Heart right ventricle (tissue), 16 donors: ENCODE measurements around the gene POLR2I. TPM values are rescaled to one million over a fixed set of nuclear protein-coding genes. Genes with fewer than 3 reads are reported as not detected.

Experiments used
- ATAC-seq, 8 donors: fragments of 200-7000 bp; cut with Tn5 transposase; one replicate each; pipeline ENCODE4 v1.9.1; 2020; ENCODE audit warnings: mild to moderate bottlenecking in 8 of 8, moderate library complexity in 8 of 8, moderate number of reproducible peaks in 1 of 8
- DNase-seq, 2 donors: peaks; one replicate each; pipeline ENCODE4 v3.0.0-alpha.2; 2020
- H3K27ac ChIP-seq, 10 donors: fragments of 200-600 bp; sonication (generic) in 2 of 10; one replicate each; pipeline versions ENCODE4 v1.5.0 to v1.8.0; 2020 to 2022; ENCODE audit warnings: mild to moderate bottlenecking in 3 of 10
- H3K27me3 ChIP-seq, 7 donors: fragments of 200-600 bp; one replicate each; pipeline ENCODE4 v1.8.0; 2021 to 2022; ENCODE audit warnings: mild to moderate bottlenecking in 2 of 7
- H3K36me3 ChIP-seq, 9 donors: fragments of 200-600 bp; sonication (generic) in 1 of 9; one replicate each; pipeline versions ENCODE4 v1.5.0 to v1.8.0; 2020 to 2022; ENCODE audit warnings: mild to moderate bottlenecking in 2 of 9
- H3K4me1 ChIP-seq, 9 donors: fragments of 200-600 bp; sonication (generic) in 1 of 9; one replicate each; pipeline versions ENCODE4 v1.5.0 to v1.8.0; 2020 to 2022; ENCODE audit warnings: mild to moderate bottlenecking in 4 of 9
- H3K4me3 ChIP-seq, 10 donors: fragments of 200-600 bp; sonication (generic) in 2 of 10; one replicate each; pipeline versions ENCODE4 v1.5.0 to v1.8.0; 2020 to 2022; ENCODE audit warnings: mild to moderate bottlenecking in 7 of 10, moderate library complexity in 2 of 10
- H3K9me3 ChIP-seq, 11 donors: fragments of 200-600 bp in 10 of 11; sonication (generic) in 2 of 11; one replicate each; pipeline versions ENCODE4 v1.5.0 to v1.8.0; 2013 to 2022; ENCODE audit warnings: mild to moderate bottlenecking in 2 of 11, control low read depth in 1 of 11, moderate library complexity in 1 of 11
- WGBS, 2 donors: extraction: QIAGEN DNeasy Blood & Tissue Kit; methylation state at CpG; one replicate each; pipeline ENCODE4 v1.1.7; 2013; ENCODE audit warnings: inconsistent platforms in 1 of 2; 5-methylcytosine and 5-hydroxymethylcytosine counted together
- intact Hi-C, 10 donors: fragments of 100-400 bp; cut with DNase I; formaldehyde crosslinking; loops; one replicate each; pipeline versions ENCODE4 v1.11.1 to v1.14.2; 2022
- polyA plus RNA-seq, 2 donors: library from polyadenylated mRNA; stranded (reverse); fragments of 200-250 nt; gene quantifications; one replicate each; pipeline ENCODE4 v1.2.3, GENCODE V29; 2013
- total RNA-seq, 10 donors: library from RNA; stranded (reverse); fragmentation: NEBNext Ultra II Directional in 3 of 10; extraction: Animal tissue kit (Norgen Biotek cat#: 25700) in 3 of 10; gene quantifications; one replicate each; pipeline versions ENCODE4 v1.2.1 to v1.2.4, GENCODE V29; 2021 to 2023
- TF ChIP-seq, protein P1 (sequence below), 9 donors: fragments of 200-600 bp; sonication (generic) in 2 of 9; IDR thresholded peaks; one replicate each; pipeline versions ENCODE4 v1.5.0 to v1.8.0; 2021 to 2022; ENCODE audit warnings: antibody characterized with exemption in 9 of 9, mild to moderate bottlenecking in 5 of 9, moderate library complexity in 1 of 9
- donor health status: Arrhythmogenic right ventricular cardiomyopathy.
- donor health status: ischemic (EF 13 %, LVEDD 7.1; RV severe dilation, severe dysfunction).
- donor health status: healthy with polysubstance abuse.
- donor health status: DM: no; HTN: yes; CAD: no.
- donor health status: DM: no; HTN: no; CAD: no.
- donor health status: ischemic (EF 25% LVEDD 6.9; RV normal size, moderate dysfunction).
- donor health status: ischemic (EF 25% LVEDD 5.7; RV mildly dilated, moderate dysfunction).
- donor health status: healthy.
- donor health status: DM: yes; HTN: yes; CAD: no.
- donor health status: Ischemic cardiomyopathy.
- donor health status: ischemic (EF 35%, LVEDD 5.7; RV mildly dilated, moderate dysfunction).
- donor health status: nonischemic (EF 11% LVEDD 7.7; RV severe dilation, severe dysfunction).
- donor health status: DM: yes; HTN: yes; CAD: no.
- donor health status: PGD.
- donor health status: ischemic (EF 29% LVEDD 5.4; RV normal size, mild dysfunction).
- donor health status: nonischemic (EF 23%, LVEDD 6.1; RV moderate dilation, normal function).

POLR2I gene
- total and polyA plus RNA-seq, 12 donors, result 83.7 to 153 (median 111) TPM

DNA sequence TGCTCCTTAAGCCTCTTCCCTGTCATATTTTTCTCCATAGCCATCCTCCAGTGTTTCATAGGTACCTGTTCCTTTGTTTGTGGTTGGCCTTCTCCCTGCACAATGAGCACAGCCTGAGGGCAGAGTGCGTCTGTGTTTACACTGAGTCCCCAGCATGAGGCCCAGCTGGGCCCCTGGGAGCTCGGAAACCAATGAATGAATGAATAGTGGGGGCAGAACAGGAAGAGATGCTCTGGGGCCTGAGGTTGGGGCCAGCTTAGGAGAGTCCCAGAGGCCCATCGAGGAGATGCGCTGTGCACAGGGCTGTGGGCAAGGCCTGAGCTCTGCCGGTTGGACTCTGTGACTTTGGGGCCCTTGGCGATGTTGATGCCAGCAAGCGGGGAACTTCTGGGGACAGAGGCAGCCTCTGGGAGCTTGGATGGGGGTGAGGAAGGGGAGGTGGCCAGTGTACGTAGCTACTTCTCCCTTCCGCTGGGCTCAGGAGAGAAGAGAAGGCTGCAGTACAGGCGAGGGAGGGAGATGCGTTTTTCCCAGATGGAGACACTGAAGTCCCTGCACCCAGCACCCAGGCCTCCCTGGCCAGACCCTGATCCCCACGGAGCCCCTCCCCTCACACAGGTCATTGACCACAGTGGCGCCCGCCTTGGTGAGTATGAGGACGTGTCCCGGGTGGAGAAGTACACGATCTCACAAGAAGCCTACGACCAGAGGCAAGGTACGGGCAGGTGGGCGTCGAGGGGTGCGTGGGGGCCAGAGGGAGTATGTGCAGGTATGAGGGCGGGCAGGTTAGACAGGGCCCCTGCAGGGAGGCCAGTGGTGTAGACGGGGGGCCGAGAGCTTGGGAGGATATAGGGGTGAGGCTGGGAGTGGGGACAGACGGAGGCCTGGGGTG is 5.7 kb upstream of the POLR2I start:
- Histone ChIP-seq H3K4me3 (no peak overlapping the region), H3K27ac (no peak overlapping the region), H3K4me1 (peaks cover 2 to 19% (median 14%) of the 10 kb centered on the region in 9 donors), H3K9me3 (no peaks in the 10 kb centered on the region), H3K27me3 (no peaks in the 10 kb centered on the region), H3K36me3 (peaks cover 0 to 87% (median 29%) of the 10 kb centered on the region in 9 donors)
- DNase-seq, result no peak
- WGBS, 2 donors, result 92% methylated on average over 26 of the region's 26 CpGs
- intact Hi-C loops, result loop anchor here in 1 of 10 donors (10.0 kb wide), 1 partner anchor 186 kb away; the partner anchor contains the start of gene LRFN3
- no peak for ATAC-seq
- TF ChIP-seq, protein P1, sequence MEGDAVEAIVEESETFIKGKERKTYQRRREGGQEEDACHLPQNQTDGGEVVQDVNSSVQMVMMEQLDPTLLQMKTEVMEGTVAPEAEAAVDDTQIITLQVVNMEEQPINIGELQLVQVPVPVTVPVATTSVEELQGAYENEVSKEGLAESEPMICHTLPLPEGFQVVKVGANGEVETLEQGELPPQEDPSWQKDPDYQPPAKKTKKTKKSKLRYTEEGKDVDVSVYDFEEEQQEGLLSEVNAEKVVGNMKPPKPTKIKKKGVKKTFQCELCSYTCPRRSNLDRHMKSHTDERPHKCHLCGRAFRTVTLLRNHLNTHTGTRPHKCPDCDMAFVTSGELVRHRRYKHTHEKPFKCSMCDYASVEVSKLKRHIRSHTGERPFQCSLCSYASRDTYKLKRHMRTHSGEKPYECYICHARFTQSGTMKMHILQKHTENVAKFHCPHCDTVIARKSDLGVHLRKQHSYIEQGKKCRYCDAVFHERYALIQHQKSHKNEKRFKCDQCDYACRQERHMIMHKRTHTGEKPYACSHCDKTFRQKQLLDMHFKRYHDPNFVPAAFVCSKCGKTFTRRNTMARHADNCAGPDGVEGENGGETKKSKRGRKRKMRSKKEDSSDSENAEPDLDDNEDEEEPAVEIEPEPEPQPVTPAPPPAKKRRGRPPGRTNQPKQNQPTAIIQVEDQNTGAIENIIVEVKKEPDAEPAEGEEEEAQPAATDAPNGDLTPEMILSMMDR (IDR thresholded peaks at IDR 0.05), result no peak

DNA sequence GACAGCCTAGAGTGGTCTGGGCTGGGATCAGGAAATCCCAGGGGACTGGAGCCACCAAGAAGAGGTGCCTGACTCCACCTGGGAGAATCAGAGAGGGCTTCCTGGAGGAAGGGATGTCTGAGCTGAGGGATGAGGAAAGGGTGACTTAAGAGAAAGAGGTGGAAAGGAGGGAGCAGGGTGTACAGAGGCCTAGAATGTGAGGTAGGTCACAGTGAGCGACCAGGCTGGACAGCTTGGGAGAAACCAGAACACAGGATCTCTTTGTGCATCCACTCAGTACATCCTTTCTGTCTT is 1.6 kb upstream of the POLR2I start:
- TF ChIP-seq, protein P1 (IDR thresholded peaks at IDR 0.05), result no peak
- Histone ChIP-seq H3K36me3 (peaks cover 0 to 70% (median 18%) of the 10 kb centered on the region in 9 donors), H3K27ac (peak overlapping the region in 8 of 10 donors; percentile 84 to 93 (median 90)), H3K4me1 (peaks cover 7 to 30% (median 24%) of the 10 kb centered on the region in 9 donors), H3K9me3 (no peaks in the 10 kb centered on the region), H3K27me3 (no peaks in the 10 kb centered on the region), H3K4me3 (peak overlapping the region in 9 of 10 donors; percentile 71 to 90 (median 76))
- intact Hi-C loops, result loop anchor here in 3 of 10 donors (10.0 kb wide), 3 partner anchors 51 to 121 kb away; partner anchors contain the start of genes SDHAF1 (in 1 of the 3), THAP8 (in 1 of the 3) and WDR62 (in 1 of the 3)
- ATAC-seq, result no peak
- WGBS, 2 donors, result 95 to 100% methylated on average over 1 of the region's 1 CpG
- DNase-seq, result no peak

DNA sequence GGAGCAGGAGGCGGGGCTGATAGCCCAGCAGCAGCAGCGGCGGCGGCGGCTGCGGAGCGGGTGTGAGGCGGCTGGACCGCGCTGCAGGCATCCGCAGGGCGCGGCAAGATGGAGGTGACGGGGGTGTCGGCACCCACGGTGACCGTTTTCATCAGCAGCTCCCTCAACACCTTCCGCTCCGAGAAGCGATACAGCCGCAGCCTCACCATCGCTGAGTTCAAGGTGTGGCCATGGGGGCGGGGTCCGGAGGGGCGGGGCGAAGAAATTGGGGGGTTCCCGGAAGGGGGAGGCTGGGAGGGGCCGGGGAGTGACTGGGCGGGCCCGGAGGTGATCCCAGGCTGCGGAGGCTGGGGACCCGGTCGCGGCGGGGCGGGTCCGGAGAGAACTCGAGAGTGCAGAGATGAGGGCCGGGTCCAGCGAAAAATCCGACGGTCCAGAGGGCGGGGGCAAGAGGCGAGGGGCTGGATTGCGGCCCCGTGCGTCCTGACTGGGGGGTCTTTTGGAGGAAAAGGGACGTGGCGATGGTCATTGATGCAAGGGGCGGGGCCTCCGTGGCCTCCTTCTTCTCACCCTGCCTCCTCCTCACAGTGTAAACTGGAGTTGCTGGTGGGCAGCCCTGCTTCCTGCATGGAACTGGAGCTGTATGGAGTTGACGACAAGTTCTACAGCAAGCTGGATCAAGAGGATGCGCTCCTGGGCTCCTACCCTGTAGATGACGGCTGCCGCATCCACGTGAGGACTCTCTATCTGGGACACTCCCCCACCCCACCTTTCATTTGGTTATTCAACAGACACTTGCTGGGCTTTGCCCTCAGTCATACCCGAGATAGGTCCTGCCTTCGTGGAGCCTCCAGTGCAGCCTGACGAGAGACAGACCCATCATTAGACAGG is 1.0 kb upstream of the POLR2I start, which contains the start of gene TBCB:
TBCB (plus strand) TSS at position 16 of the 891 bp plus-strand sequence; CDS start at position 109, 93 bp downstream.
- ATAC-seq, result peak; percentile 34 to 70 (median 50)
- WGBS, 2 donors, result 2 to 4% methylated on average over 43 to 59 of the region's 59 CpGs
- Histone ChIP-seq H3K9me3 (no peaks in the 10 kb centered on the region), H3K27me3 (no peaks in the 10 kb centered on the region), H3K36me3 (peaks cover 0 to 73% (median 18%) of the 10 kb centered on the region in 9 donors), H3K4me1 (peaks cover 7 to 30% (median 24%) of the 10 kb centered on the region in 9 donors), H3K27ac (peak within 1 kb of the TSS; percentile 41 to 93 (median 89)), H3K4me3 (peak within 1 kb of the TSS; percentile 71 to 90 (median 78))
- DNase-seq, result peak; percentile 83 to 87
- intact Hi-C loops, result loop anchor here in 7 of 10 donors (1.0 to 10.0 kb wide), 6 partner anchors 51 to 121 kb away; partner anchors contain the start of genes THAP8 (in 4 of the 7), WDR62 (in 4 of the 7), SDHAF1 (in 1 of the 7) and ZNF146 (in 1 of the 7)
- TF ChIP-seq, protein P1 (IDR thresholded peaks at IDR 0.05), result no peak
